A673 (cell line): ENCODE data around the gene ALOX15B.

Source experiments
- EZH2 ChIP-seq: fragments of 200-600 bp; sonication (generic); IDR thresholded peaks from 2 replicates; pipeline ENCODE4 v1.6.1; 2017; ENCODE audit warnings: borderline replicate concordance, low read depth, mild to moderate bottlenecking, mixed read lengths, antibody characterized with exemption, low read length; ENCODE audit not compliant: poor library complexity, severe bottlenecking
- TF ChIP-seq, protein P1 (sequence below): fragments of 300-800, 200-600 bp; sonication (generic); conservative IDR thresholded peaks from 2 replicates; pipeline ENCODE4 v1.5.1; 2017; ENCODE audit warnings: low read depth, mild to moderate bottlenecking, antibody characterized with exemption, low read length, moderate library complexity, mixed read lengths

DNA sequence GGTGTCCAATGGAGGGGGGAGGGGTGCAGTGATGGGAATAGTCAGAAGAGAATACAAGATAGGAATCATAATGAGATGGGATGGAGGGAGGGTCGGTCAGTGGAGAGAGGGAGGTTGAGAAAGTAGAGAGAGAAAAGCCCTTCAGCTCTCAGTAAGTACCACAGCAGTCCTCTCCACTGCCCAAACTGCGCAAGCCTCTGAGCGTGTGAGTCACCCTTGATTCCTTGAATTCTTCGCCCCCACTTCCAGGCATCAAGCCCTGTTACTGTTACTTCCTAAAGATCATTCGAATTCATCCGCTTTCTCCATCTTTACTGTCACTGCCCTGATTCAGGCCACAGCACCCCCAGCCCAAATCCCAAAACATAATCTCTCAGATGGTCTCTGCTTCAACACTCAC is 34.0 kb upstream of the ALOX15B start:
- TF ChIP-seq, protein P1, sequence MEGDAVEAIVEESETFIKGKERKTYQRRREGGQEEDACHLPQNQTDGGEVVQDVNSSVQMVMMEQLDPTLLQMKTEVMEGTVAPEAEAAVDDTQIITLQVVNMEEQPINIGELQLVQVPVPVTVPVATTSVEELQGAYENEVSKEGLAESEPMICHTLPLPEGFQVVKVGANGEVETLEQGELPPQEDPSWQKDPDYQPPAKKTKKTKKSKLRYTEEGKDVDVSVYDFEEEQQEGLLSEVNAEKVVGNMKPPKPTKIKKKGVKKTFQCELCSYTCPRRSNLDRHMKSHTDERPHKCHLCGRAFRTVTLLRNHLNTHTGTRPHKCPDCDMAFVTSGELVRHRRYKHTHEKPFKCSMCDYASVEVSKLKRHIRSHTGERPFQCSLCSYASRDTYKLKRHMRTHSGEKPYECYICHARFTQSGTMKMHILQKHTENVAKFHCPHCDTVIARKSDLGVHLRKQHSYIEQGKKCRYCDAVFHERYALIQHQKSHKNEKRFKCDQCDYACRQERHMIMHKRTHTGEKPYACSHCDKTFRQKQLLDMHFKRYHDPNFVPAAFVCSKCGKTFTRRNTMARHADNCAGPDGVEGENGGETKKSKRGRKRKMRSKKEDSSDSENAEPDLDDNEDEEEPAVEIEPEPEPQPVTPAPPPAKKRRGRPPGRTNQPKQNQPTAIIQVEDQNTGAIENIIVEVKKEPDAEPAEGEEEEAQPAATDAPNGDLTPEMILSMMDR, result no peak
- TF ChIP-seq EZH2, result no peak
